Kidney (tissue), 14 donors: ENCODE results near the gene TEX14. TPM values are rescaled to one million over a fixed set of nuclear protein-coding genes. Genes with fewer than 3 reads are reported as not detected.
A peak's percentile ranks its signal among the peaks of the same experiment; 100 is the strongest.

Experiments used
- DNase-seq, 5 donors: peaks; one replicate each; pipeline ENCODE4 v3.0.0-alpha.2; 2013 to 2020
- FAIRE-seq: peaks from 2 replicates; lab custom pipeline; 2012; peaks lifted over from hg19 to GRCh38; lab: Jason Lieb, UNC
- H3K27ac ChIP-seq, 2 donors: one replicate each; pipeline ENCODE4 v1.7.0; 2013; ENCODE audit warnings: low read depth in 2 of 2, low read length in 2 of 2, inconsistent platforms in 1 of 2
- H3K27me3 ChIP-seq: one replicate; pipeline ENCODE4 v1.7.1; 2013; ENCODE audit warnings: low read length, inconsistent platforms; ENCODE audit not compliant: control insufficient read depth, insufficient read depth
- H3K36me3 ChIP-seq, 3 donors: one replicate each; pipeline versions ENCODE4 v1.7.0 to v1.7.1; 2013; ENCODE audit warnings: low read length in 3 of 3, control low read depth in 1 of 3, inconsistent platforms in 1 of 3; ENCODE audit not compliant: insufficient read depth in 3 of 3, control insufficient read depth in 2 of 3
- H3K4me1 ChIP-seq, 3 donors: one replicate each; pipeline versions ENCODE4 v1.7.0 to v1.7.1; 2013; ENCODE audit warnings: low read length in 3 of 3, inconsistent platforms in 1 of 3, low read depth in 1 of 3; ENCODE audit not compliant: control insufficient read depth in 2 of 3, insufficient read depth in 2 of 3
- H3K4me3 ChIP-seq, 3 donors: one replicate each; pipeline versions ENCODE4 v1.7.0 to v1.8.1; 2013; ENCODE audit warnings: low read length in 3 of 3, control low read depth in 1 of 3, inconsistent platforms in 1 of 3
- H3K9ac ChIP-seq, 3 donors: one replicate each; pipeline versions ENCODE4 v1.7.0 to v1.7.1; 2013; ENCODE audit warnings: low read length in 3 of 3, control low read depth in 1 of 3, inconsistent platforms in 1 of 3
- H3K9me3 ChIP-seq, 3 donors: one replicate each; pipeline versions ENCODE4 v1.7.0 to v1.7.1; 2013; ENCODE audit warnings: low read length in 3 of 3, control low read depth in 1 of 3, inconsistent platforms in 1 of 3; ENCODE audit not compliant: control insufficient read depth in 2 of 3, insufficient read depth in 1 of 3
- intact Hi-C: fragments of 100-400 bp; cut with DNase I; formaldehyde crosslinking; loops from one replicate; pipeline ENCODE4 v1.11.1; 2022
- polyA plus RNA-seq: library from polyadenylated mRNA; stranded (reverse); fragments of 350-450 nt; fragmentation: Illumina TruSeq; extraction: RNeasy Lipid Tissue Mini Kit (QIAGEN cat#74804); gene quantifications from one replicate; pipeline ENCODE4 v1.2.3, GENCODE V29; 2014; ENCODE audit warnings: low read depth, low replicate concordance; ENCODE audit not compliant: insufficient read depth
- total RNA-seq: library from RNA; stranded (reverse); fragmentation: NEBNext Ultra II Directional; extraction: Animal tissue kit (Norgen Biotek cat#: 25700); gene quantifications from one replicate; pipeline ENCODE4 v1.2.1, GENCODE V29; 2021
- TF ChIP-seq, protein P1 (sequence below): IDR thresholded peaks from 3 replicates; pipeline ENCODE4 v1.5.1; 2012; ENCODE audit warnings: mild to moderate bottlenecking, moderate library complexity, borderline replicate concordance; ENCODE audit not compliant: insufficient read depth; ENCODE audit errors: extremely low read depth
- donor health status: control.
- donor health status: control.
- donor health status: control.
- donor health status: control.
- donor health status: control.
- donor health status: DM: yes; HTN: yes; CAD: no.
- donor health status: Normal renal cell carcinoma (clear cell type).

The TEX14 gene
- total and polyA plus RNA-seq, 2 donors from 2014 or later, result 0.09 to 0.22 TPM

- Histone ChIP-seq H3K27ac (no peak overlapping the region), H3K9ac (no peak overlapping the region), H3K4me1 (no peaks in the 10 kb centered on the region), H3K27me3 (no peaks in the 10 kb centered on the region), H3K9me3 (no peaks in the 10 kb centered on the region), H3K4me3 (no peak overlapping the region), H3K36me3 (no peaks in the 10 kb centered on the region)
- FAIRE-seq (no peak), DNase-seq (no peak)
- intact Hi-C loops, result no loop called here
- TF ChIP-seq, protein P1, sequence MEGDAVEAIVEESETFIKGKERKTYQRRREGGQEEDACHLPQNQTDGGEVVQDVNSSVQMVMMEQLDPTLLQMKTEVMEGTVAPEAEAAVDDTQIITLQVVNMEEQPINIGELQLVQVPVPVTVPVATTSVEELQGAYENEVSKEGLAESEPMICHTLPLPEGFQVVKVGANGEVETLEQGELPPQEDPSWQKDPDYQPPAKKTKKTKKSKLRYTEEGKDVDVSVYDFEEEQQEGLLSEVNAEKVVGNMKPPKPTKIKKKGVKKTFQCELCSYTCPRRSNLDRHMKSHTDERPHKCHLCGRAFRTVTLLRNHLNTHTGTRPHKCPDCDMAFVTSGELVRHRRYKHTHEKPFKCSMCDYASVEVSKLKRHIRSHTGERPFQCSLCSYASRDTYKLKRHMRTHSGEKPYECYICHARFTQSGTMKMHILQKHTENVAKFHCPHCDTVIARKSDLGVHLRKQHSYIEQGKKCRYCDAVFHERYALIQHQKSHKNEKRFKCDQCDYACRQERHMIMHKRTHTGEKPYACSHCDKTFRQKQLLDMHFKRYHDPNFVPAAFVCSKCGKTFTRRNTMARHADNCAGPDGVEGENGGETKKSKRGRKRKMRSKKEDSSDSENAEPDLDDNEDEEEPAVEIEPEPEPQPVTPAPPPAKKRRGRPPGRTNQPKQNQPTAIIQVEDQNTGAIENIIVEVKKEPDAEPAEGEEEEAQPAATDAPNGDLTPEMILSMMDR, result no peak
These were observed 49.9 kb downstream of the TEX14 start for GRCh38 chr17:58641887-58642311.

DNA sequence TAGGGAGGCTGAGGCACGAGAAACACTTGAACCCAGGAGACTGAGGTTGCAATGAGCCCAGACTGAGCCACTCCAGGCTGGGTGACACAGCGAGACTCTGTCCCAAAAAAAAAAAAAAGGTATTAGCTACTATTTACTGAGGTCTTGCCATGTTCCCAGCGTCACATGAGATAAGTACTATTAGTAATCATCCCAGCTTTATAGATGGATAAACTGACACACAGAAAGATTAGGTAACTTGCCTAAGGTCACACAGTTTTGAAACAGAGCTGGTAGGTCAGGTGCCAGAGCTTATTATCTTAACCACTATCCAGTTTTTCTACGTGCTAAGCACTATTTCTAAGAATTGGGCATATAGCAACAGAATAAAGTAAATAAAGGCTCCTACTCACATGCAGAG, 51.6 kb downstream of the TEX14 start:
- DNase-seq (no peak), FAIRE-seq (no peak)

GRCh38 chr17:58639681-58640080, 52.2 kb downstream of the TEX14 start:
- H3K36me3 ChIP-seq, result no peaks in the 10 kb centered on the region
- FAIRE-seq (no peak), DNase-seq (no peak)
- no peak overlapping the region for H3K9ac ChIP-seq
- H3K27me3 ChIP-seq, result no peaks in the 10 kb centered on the region
- TF ChIP-seq, protein P1, result no peak
- H3K27ac ChIP-seq, result no peak overlapping the region
- no peaks in the 10 kb centered on the region for H3K4me1 ChIP-seq
- no peaks in the 10 kb centered on the region for H3K9me3 ChIP-seq
- H3K4me3 ChIP-seq, result no peak overlapping the region
- intact Hi-C loops, result no loop called here

More for the DNA sequence above, 51.6 kb downstream of the TEX14 start:
- intact Hi-C loops, result no loop called here
- Histone ChIP-seq H3K4me1 (no peaks in the 10 kb centered on the region), H3K9ac (no peak overlapping the region), H3K36me3 (no peaks in the 10 kb centered on the region), H3K27me3 (no peaks in the 10 kb centered on the region), H3K27ac (no peak overlapping the region), H3K9me3 (no peaks in the 10 kb centered on the region), H3K4me3 (no peak overlapping the region)
- TF ChIP-seq, protein P1, result no peak

GRCh38 chr17:58637011-58637570, 54.8 kb downstream of the TEX14 start:
- Histone ChIP-seq H3K9ac (no peak overlapping the region), H3K9me3 (no peaks in the 10 kb centered on the region), H3K27ac (no peak overlapping the region), H3K27me3 (no peaks in the 10 kb centered on the region), H3K36me3 (no peaks in the 10 kb centered on the region), H3K4me1 (no peaks in the 10 kb centered on the region), H3K4me3 (no peak overlapping the region)
- DNase-seq (peak in 1 of 5 donors; percentile 29), FAIRE-seq (no peak)
- TF ChIP-seq, protein P1, result no peak
- intact Hi-C loops, result no loop called here
